GM21515 (cell line): ENCODE results near the gene TTF2.
A peak's percentile ranks its signal among the peaks of the same experiment; 100 is the strongest.

Experiments
- ATAC-seq: cut with Tn5 transposase; IDR thresholded peaks from one replicate; pipeline ENCODE4 v1.9.1; 2021; ENCODE audit not compliant: unreplicated experiment

Gene TTF2

GRCh38 chr1:117045644-117046043 is 14.5 kb upstream of the TTF2 start:
- ATAC-seq = no peak

- no peak for ATAC-seq
Observed at GRCh38 chr1:117046781-117047180, 13.3 kb upstream of the TTF2 start.

- no peak for ATAC-seq
Observed at GRCh38 chr1:117047271-117047670, 12.9 kb upstream of the TTF2 start.

GRCh38 chr1:117049857-117050256 is 10.3 kb upstream of the TTF2 start:
- no peak for ATAC-seq

- peak; percentile 81 for ATAC-seq
Observed at GRCh38 chr1:117051224-117052064, 8.7 kb upstream of the TTF2 start.

GRCh38 chr1:117054068-117054467 is 6.1 kb upstream of the TTF2 start:
- no peak for ATAC-seq

GRCh38 chr1:117058810-117059209 is 1.3 kb upstream of the TTF2 start:
- no peak for ATAC-seq

GRCh38 chr1:117059334-117059677 is 820 bp upstream of the TTF2 start:
- peak; percentile 39 for ATAC-seq

GRCh38 chr1:117060441-117061317 is 553 bp downstream of the TTF2 start:
- ATAC-seq = peak; percentile 11

- ATAC-seq = no peak
Observed at GRCh38 chr1:117061986-117062415, 1.9 kb downstream of the TTF2 start.

- ATAC-seq = no peak
Observed at GRCh38 chr1:117066367-117066766, 6.2 kb downstream of the TTF2 start.

GRCh38 chr1:117067533-117068370 is 7.6 kb downstream of the TTF2 start:
- ATAC-seq = peak; percentile 59

GRCh38 chr1:117068580-117068979 is 8.5 kb downstream of the TTF2 start:
- no peak for ATAC-seq

- ATAC-seq = no peak
Observed at GRCh38 chr1:117069220-117069844, 9.2 kb downstream of the TTF2 start.

GRCh38 chr1:117070124-117070523 is 10.0 kb downstream of the TTF2 start:
- ATAC-seq = no peak

- ATAC-seq = no peak
Observed at GRCh38 chr1:117076648-117077047, 16.5 kb downstream of the TTF2 start.

- ATAC-seq = no peak
Observed at GRCh38 chr1:117077267-117077666, 17.1 kb downstream of the TTF2 start.

GRCh38 chr1:117079737-117080136 is 19.6 kb downstream of the TTF2 start:
- no peak for ATAC-seq

GRCh38 chr1:117084231-117084630 is 24.1 kb downstream of the TTF2 start:
- ATAC-seq = no peak

GRCh38 chr1:117087686-117088085 is 27.6 kb downstream of the TTF2 start:
- ATAC-seq = no peak

GRCh38 chr1:117089996-117090395 is 29.9 kb downstream of the TTF2 start:
- no peak for ATAC-seq
